ENCODE data around the gene CLEC1A. TPM values are rescaled to one million over a fixed set of nuclear protein-coding genes. Genes with fewer than 3 reads are reported as not detected.

CLEC1A gene
- total and polyA plus RNA-seq, 2 donors = 3.2 to 6.0 TPM

GRCh38 chr12:10119066-10119465 is 20.3 kb upstream of the CLEC1A start:
- no peak overlapping the region for H3K4me3 ChIP-seq (ENCODE audit: low read depth, low read length)
- H3K36me3 ChIP-seq (ENCODE audit: insufficient read depth) = no peaks in the 10 kb centered on the region

GRCh38 chr12:10115890-10116289 is 17.1 kb upstream of the CLEC1A start:
- Histone ChIP-seq H3K4me3 (ENCODE audit: low read depth, low read length) (no peak overlapping the region), H3K4me1 (ENCODE audit: insufficient read depth) (no peaks in the 10 kb centered on the region), H3K27ac (ENCODE audit: low read depth) (no peak overlapping the region), H3K36me3 (ENCODE audit: insufficient read depth) (no peaks in the 10 kb centered on the region)
- DNase-seq (ENCODE audit: extremely low spot score) = no peak
- WGBS = 87% methylated on average over 7 of the region's 7 CpGs

More at GRCh38 chr12:10119066-10119465, 20.3 kb upstream of the CLEC1A start:
- H3K27ac ChIP-seq (ENCODE audit: low read depth) = no peak overlapping the region
- 84% methylated on average over 3 of the region's 3 CpGs for WGBS
- H3K4me1 ChIP-seq (ENCODE audit: insufficient read depth) = no peaks in the 10 kb centered on the region
- DNase-seq (ENCODE audit: extremely low spot score) = no peak

GRCh38 chr12:10115311-10115710 is 16.5 kb upstream of the CLEC1A start:
- DNase-seq (ENCODE audit: extremely low spot score) = no peak
- no peak overlapping the region for H3K27ac ChIP-seq (ENCODE audit: low read depth)
- H3K36me3 ChIP-seq (ENCODE audit: insufficient read depth) = no peaks in the 10 kb centered on the region
- WGBS = 86% methylated on average over 15 of the region's 15 CpGs
- H3K4me1 ChIP-seq (ENCODE audit: insufficient read depth) = no peaks in the 10 kb centered on the region
- no peak overlapping the region for H3K4me3 ChIP-seq (ENCODE audit: low read depth, low read length)

- Histone ChIP-seq H3K4me3 (ENCODE audit: low read depth, low read length) (no peak overlapping the region), H3K36me3 (ENCODE audit: insufficient read depth) (no peaks in the 10 kb centered on the region), H3K27ac (ENCODE audit: low read depth) (no peak overlapping the region), H3K4me1 (ENCODE audit: insufficient read depth) (no peaks in the 10 kb centered on the region)
- no peak for DNase-seq (ENCODE audit: extremely low spot score)
- WGBS = 58% methylated on average over 1 of the region's 1 CpG
These were observed 15.1 kb upstream of the CLEC1A start for GRCh38 chr12:10113920-10114319.

- no peak for DNase-seq (ENCODE audit: extremely low spot score)
- Histone ChIP-seq H3K4me1 (ENCODE audit: insufficient read depth) (no peaks in the 10 kb centered on the region), H3K27ac (ENCODE audit: low read depth) (no peak overlapping the region), H3K4me3 (ENCODE audit: low read depth, low read length) (no peak overlapping the region), H3K36me3 (ENCODE audit: insufficient read depth) (no peaks in the 10 kb centered on the region)
- WGBS = 67% methylated on average over 1 of the region's 1 CpG
These were observed 14.3 kb upstream of the CLEC1A start for GRCh38 chr12:10113075-10113474.

DNA sequence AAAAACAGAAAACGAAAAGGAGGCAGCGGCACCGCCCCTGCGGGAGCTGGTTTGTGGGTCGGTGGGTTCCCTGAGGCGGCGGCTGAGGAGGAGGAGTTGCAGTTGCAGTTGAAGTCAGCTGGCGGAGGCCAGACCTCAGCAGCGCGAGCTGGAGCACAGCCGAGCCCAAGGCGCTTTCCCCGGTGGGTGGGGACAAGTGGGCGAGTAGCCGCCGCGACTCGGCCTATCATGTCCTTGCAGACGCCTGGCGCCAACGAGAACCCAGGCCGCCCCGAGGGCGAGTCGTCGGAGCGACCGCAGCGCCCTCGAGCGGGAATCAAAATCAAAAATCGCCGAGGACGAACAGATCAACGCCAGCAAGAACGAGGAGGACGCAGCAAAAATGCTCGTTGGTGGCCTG is 12.7 kb upstream of the CLEC1A start:
- DNase-seq (ENCODE audit: extremely low spot score) = no peak

DNA sequence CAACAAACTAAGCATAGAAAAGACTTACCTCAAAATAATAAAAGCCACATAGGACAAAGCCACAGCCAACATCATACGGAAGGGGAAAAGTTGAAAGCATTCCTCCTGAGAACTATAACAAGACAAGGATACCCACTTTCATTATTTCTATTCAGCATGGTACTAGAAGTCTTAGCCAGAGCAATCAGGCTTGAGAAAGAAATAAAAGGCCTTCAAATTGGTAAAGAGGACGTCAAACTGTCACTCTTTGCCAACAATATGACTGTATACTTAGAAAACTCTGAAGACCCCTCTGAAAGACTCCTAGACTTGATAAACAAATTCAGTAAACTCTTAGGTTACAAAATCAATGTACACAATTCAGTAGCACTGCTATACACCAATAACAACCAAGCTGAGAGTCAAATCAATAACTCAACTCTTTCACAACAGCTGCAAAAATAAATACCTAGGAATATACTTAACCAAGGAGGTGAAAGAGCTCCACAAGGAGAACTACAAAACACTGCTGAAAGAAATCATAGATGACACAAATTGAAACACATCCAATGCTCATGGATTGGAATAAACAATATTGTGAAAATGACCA is 11.6 kb upstream of the CLEC1A start:
- no peak for DNase-seq (ENCODE audit: extremely low spot score)
- no peaks in the 10 kb centered on the region for H3K4me1 ChIP-seq (ENCODE audit: insufficient read depth)
- no peaks in the 10 kb centered on the region for H3K36me3 ChIP-seq (ENCODE audit: insufficient read depth)
- H3K27ac ChIP-seq (ENCODE audit: low read depth) = no peak overlapping the region
- 91% methylated on average over 2 of the region's 2 CpGs for WGBS
- H3K4me3 ChIP-seq (ENCODE audit: low read depth, low read length) = no peak overlapping the region

More for the DNA sequence above, 12.7 kb upstream of the CLEC1A start:
- H3K27ac ChIP-seq (ENCODE audit: low read depth) = no peak overlapping the region
- no peak overlapping the region for H3K4me3 ChIP-seq (ENCODE audit: low read depth, low read length)
- H3K4me1 ChIP-seq (ENCODE audit: insufficient read depth) = no peaks in the 10 kb centered on the region
- 90% methylated on average over 38 of the region's 38 CpGs for WGBS
- no peaks in the 10 kb centered on the region for H3K36me3 ChIP-seq (ENCODE audit: insufficient read depth)

DNA sequence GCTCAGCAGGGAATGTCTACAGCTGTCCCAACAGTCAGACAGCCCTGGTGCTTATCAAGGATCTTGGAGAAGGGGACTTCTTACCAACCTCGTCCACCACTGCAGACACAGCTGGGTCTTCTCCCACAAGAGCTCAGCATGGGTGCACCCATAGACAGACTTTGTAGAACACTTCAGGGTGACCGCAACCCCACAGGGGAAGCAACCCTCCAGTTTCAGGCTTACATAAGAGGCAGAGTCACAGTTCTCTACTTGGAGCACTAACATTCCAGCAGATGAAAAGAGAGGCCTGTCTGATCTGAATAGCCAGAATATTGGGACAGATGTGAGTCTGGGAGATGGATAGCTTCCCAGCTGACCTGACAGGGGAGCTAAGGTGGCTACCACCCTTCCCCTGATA is 3.5 kb upstream of the CLEC1A start:
- Histone ChIP-seq H3K36me3 (ENCODE audit: insufficient read depth) (no peaks in the 10 kb centered on the region), H3K4me3 (ENCODE audit: low read depth, low read length) (no peak overlapping the region), H3K4me1 (ENCODE audit: insufficient read depth) (no peaks in the 10 kb centered on the region), H3K27ac (ENCODE audit: low read depth) (no peak overlapping the region)
- DNase-seq (ENCODE audit: extremely low spot score) = no peak
- WGBS = 71% methylated on average over 2 of the region's 2 CpGs

DNA sequence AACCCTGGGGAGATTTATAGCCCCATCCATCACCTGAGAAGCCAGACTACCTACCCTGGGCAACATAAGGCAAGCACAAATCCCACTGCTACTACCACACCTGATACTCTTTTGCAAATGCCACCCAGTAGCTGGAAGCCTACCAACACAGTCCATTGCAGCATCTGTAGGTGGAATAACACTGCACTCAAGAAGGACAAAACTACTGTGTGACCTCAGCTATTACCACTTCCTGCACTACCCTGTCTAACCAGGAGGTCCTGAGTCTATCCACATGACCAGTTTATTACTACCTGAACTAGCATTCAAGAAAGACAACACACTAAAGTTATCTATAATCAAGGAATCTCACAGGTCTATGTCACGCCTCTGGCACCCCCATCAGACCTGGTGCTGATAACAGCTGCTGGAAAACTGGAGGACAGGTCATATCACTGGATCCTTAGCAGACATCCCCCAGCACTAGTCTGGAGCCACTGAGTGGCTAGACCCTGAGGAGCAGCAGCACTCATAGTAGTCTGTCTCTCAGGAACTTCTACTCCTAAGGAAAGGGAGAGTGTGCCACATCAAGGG is 2.9 kb upstream of the CLEC1A start:
- Histone ChIP-seq H3K36me3 (ENCODE audit: insufficient read depth) (no peaks in the 10 kb centered on the region), H3K4me1 (ENCODE audit: insufficient read depth) (no peaks in the 10 kb centered on the region), H3K4me3 (ENCODE audit: low read depth, low read length) (no peak overlapping the region), H3K27ac (ENCODE audit: low read depth) (no peak overlapping the region)
- no peak for DNase-seq (ENCODE audit: extremely low spot score)
- WGBS = 90% methylated on average over 1 of the region's 1 CpG

DNA sequence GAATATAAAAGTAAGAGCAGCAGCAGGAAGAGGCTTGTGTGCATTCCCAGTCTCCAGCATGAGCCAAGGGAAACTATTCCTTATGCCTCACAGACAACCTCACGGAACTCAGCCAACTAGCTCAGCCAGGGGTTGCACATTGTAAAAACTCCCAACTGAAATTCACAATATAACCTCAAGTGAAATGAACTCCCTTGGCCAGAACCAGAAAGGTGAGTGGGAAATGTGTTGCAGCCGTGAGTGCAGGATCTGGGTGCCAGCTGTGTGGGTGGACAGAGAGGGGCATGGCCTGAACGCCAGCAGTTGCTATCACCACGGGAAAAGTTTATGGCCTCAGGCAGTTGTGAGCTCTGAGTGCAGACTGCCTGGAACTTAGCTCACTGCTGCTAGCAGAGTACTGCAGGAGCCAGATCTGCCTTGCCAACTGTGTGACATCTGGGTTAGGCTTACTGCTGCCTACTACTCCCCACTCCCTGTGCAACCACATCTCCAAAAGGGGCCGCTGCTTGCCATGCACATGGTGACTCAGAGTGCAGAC is 2.3 kb upstream of the CLEC1A start:
- H3K36me3 ChIP-seq (ENCODE audit: insufficient read depth) = no peaks in the 10 kb centered on the region
- no peak overlapping the region for H3K27ac ChIP-seq (ENCODE audit: low read depth)
- WGBS = 23% methylated on average over 5 of the region's 5 CpGs
- no peaks in the 10 kb centered on the region for H3K4me1 ChIP-seq (ENCODE audit: insufficient read depth)
- peak; percentile 53 for DNase-seq (ENCODE audit: extremely low spot score)
- no peak overlapping the region for H3K4me3 ChIP-seq (ENCODE audit: low read depth, low read length)

GRCh38 chr12:10097521-10097920 is 1.3 kb downstream of the CLEC1A start:
- Histone ChIP-seq H3K4me1 (ENCODE audit: insufficient read depth) (no peaks in the 10 kb centered on the region), H3K27ac (ENCODE audit: low read depth) (no peak overlapping the region), H3K4me3 (ENCODE audit: low read depth, low read length) (no peak overlapping the region), H3K36me3 (ENCODE audit: insufficient read depth) (no peaks in the 10 kb centered on the region)
- no peak for DNase-seq (ENCODE audit: extremely low spot score)
- 37% methylated on average over 3 of the region's 3 CpGs for WGBS

- Histone ChIP-seq H3K36me3 (ENCODE audit: insufficient read depth) (no peaks in the 10 kb centered on the region), H3K4me1 (ENCODE audit: insufficient read depth) (no peaks in the 10 kb centered on the region), H3K4me3 (ENCODE audit: low read depth, low read length) (no peak overlapping the region), H3K27ac (ENCODE audit: low read depth) (no peak overlapping the region)
- no peak for DNase-seq (ENCODE audit: extremely low spot score)
- WGBS = 85% methylated on average over 3 of the region's 3 CpGs
These were observed 2.8 kb downstream of the CLEC1A start for GRCh38 chr12:10095971-10096370.

DNA sequence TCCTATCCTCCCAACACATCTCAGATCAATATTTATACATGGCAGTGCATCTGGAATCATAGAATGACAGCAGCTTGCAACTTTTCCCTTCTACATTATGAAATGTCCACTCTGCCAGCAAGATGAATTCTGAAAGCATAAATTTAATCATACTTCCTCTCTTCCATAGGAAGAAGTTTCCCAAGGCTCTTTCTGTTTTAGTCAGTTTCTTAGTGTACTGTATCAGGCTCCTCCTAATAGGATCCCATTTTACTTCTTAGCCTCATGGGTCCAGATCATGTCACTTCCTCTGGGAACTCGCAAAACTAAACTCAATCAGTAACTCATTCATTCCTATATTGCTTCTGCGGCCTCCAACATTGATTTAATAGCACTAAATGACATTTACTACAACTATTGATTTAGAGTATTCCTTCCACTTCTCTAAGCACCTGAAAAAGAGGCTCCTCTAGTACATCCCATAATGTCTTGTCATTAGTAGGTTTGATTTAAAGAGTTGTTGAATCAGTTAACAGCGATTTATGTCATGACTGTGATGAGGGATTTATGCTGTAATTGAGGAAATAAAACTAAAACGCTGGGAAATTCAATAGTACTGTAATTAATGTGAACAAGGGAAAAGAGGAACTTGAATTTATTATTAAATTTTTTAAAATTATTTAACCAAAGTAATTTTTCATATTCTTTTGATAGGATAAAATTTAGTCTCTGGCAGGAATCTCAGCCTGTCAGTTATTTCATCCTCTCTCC is 4.0 kb downstream of the CLEC1A start:
- H3K4me1 ChIP-seq (ENCODE audit: insufficient read depth) = no peaks in the 10 kb centered on the region
- no peak overlapping the region for H3K27ac ChIP-seq (ENCODE audit: low read depth)
- WGBS = 68% methylated on average over 4 of the region's 4 CpGs
- no peak for DNase-seq (ENCODE audit: extremely low spot score)
- H3K4me3 ChIP-seq (ENCODE audit: low read depth, low read length) = no peak overlapping the region
- no peaks in the 10 kb centered on the region for H3K36me3 ChIP-seq (ENCODE audit: insufficient read depth)

Measured in urinary bladder (tissue), 4 donors.